Osteocyte (in vitro differentiated cells): ENCODE data around the gene WDR18. TPM values are rescaled to one million over a fixed set of nuclear protein-coding genes. Genes with fewer than 3 reads are reported as not detected.

Source experiments
- DNase-seq: peaks from one replicate; pipeline ENCODE4 v3.0.0; 2021; ENCODE audit warnings: mixed read lengths; ENCODE audit not compliant: unreplicated experiment; ENCODE audit errors: extremely low spot score
- H3K27ac Mint-ChIP-seq: one replicate; pipeline ENCODE4 v1.8.0; 2021; ENCODE audit warnings: mild to moderate bottlenecking, mixed read lengths; ENCODE audit not compliant: unreplicated experiment
- H3K27me3 Mint-ChIP-seq: one replicate; pipeline ENCODE4 v1.8.0; 2021; ENCODE audit warnings: mixed read lengths; ENCODE audit not compliant: unreplicated experiment
- H3K36me3 Mint-ChIP-seq: one replicate; pipeline ENCODE4 v1.8.0; 2021; ENCODE audit warnings: mixed read lengths; ENCODE audit not compliant: unreplicated experiment
- H3K4me1 Mint-ChIP-seq: one replicate; pipeline ENCODE4 v1.8.0; 2021; ENCODE audit warnings: mixed read lengths; ENCODE audit not compliant: unreplicated experiment
- H3K4me3 Mint-ChIP-seq: one replicate; pipeline ENCODE4 v1.8.0; 2021; ENCODE audit warnings: mild to moderate bottlenecking, moderate library complexity, mixed read lengths; ENCODE audit not compliant: unreplicated experiment
- H3K9me3 Mint-ChIP-seq: one replicate; pipeline ENCODE4 v1.8.0; 2021; ENCODE audit warnings: mixed read lengths; ENCODE audit not compliant: unreplicated experiment
- total RNA-seq: library from RNA; stranded (reverse); gene quantifications from 2 replicates; pipeline ENCODE4 v1.2.1, GENCODE V29; 2021
- TF ChIP-seq, protein P1 (sequence below): fragments of 200-600 bp; sonication (generic); IDR thresholded peaks from 2 replicates; pipeline ENCODE4 v1.5.0; 2021; ENCODE audit warnings: antibody characterized with exemption, mild to moderate bottlenecking, moderate library complexity

WDR18 gene
- total RNA-seq, 1 donor from 2014 or later, result 61.2 TPM

DNA sequence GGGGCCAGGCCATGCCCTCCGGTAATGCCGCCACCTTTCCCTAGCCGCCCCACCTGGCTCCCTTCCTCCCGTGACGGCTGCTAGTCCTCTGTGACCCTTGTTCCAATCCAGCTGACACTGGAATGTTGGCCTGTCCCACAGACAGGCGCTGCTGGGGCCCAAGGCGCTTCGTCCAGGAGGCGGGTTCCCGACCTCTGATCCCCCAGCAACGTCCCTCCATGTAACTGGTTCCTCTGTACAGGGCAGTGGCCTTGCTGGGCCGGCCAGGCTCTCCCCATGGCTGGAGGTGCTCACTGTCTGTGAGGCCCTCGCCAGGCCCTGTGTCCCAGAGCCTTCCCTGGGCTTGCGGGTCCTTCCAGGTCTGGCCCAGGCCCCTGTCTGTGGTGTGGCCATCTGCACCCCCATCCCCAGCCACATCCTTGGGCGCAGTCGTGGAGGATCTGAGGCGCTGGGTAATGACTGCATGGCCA lies 9.3 kb downstream of the WDR18 start:
- H3K4me3 Mint-ChIP-seq, result no peak overlapping the region
- TF ChIP-seq, protein P1, sequence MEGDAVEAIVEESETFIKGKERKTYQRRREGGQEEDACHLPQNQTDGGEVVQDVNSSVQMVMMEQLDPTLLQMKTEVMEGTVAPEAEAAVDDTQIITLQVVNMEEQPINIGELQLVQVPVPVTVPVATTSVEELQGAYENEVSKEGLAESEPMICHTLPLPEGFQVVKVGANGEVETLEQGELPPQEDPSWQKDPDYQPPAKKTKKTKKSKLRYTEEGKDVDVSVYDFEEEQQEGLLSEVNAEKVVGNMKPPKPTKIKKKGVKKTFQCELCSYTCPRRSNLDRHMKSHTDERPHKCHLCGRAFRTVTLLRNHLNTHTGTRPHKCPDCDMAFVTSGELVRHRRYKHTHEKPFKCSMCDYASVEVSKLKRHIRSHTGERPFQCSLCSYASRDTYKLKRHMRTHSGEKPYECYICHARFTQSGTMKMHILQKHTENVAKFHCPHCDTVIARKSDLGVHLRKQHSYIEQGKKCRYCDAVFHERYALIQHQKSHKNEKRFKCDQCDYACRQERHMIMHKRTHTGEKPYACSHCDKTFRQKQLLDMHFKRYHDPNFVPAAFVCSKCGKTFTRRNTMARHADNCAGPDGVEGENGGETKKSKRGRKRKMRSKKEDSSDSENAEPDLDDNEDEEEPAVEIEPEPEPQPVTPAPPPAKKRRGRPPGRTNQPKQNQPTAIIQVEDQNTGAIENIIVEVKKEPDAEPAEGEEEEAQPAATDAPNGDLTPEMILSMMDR, result no peak
- peaks cover 14% of the 10 kb centered on the region for H3K27me3 Mint-ChIP-seq
- H3K27ac Mint-ChIP-seq, result no peak overlapping the region
- no peak for DNase-seq
- H3K9me3 Mint-ChIP-seq, result no peaks in the 10 kb centered on the region
- peaks cover 8% of the 10 kb centered on the region for H3K36me3 Mint-ChIP-seq
- H3K4me1 Mint-ChIP-seq, result peaks cover 1% of the 10 kb centered on the region

DNA sequence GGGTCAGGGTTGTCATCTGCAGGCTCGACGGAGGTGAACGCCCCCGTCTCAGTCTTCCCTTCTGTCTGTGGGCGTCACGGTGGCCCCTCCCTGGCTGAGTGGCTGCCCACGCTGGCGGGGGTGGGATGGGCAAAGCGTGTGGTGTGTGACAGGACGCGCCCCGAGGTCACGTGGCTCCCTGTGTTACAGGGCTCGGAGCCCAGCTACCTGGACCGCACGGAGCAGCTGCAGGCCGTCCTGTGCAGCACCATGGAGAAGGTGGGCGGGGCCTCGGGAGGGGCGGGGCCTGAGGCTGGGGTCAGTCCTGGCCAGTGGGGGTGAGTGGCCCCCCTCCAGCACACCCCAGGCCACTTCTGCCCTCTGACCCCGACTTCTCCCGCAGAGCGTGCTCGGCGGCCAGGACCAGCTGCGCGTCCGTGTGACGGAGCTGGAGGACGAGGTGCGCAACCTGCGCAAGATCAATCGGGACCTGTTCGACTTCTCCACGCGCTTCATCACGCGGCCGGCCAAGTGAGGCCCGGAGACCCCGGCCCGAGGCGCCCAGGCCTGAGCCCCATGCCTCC lies 9.8 kb downstream of the WDR18 start:
- Mint-ChIP-seq H3K27me3 (peaks cover 17% of the 10 kb centered on the region), H3K4me3 (no peak overlapping the region), H3K36me3 (peaks cover 5% of the 10 kb centered on the region), H3K27ac (no peak overlapping the region), H3K4me1 (peaks cover 1% of the 10 kb centered on the region), H3K9me3 (no peaks in the 10 kb centered on the region)
- DNase-seq, result no peak
- TF ChIP-seq, protein P1, result no peak

DNA sequence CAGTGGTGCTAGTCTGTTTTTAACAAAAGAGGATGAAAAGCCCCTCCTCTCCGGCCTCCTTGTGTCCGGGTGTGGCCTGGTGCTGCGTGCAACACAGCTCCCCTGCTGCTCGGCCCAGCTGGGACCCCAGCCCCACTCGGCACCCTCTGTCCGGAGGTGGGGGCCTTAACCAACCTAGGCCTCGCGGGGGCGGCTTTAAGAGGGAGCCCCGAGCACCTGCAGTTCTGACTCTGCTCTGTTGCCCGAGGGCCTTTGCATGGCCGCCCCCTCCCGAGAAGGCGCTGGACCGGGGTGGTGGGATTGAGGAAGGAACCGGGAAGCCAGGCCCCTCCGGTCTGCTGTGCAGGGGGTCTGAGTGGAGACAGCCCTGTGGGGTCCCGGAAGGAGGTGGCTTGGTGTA lies 10.4 kb downstream of the WDR18 start:
- no peaks in the 10 kb centered on the region for H3K9me3 Mint-ChIP-seq
- peaks cover 3% of the 10 kb centered on the region for H3K4me1 Mint-ChIP-seq
- TF ChIP-seq, protein P1, result no peak
- no peak for DNase-seq
- H3K4me3 Mint-ChIP-seq, result no peak overlapping the region
- H3K27me3 Mint-ChIP-seq, result peaks cover 23% of the 10 kb centered on the region
- H3K36me3 Mint-ChIP-seq, result peaks cover 5% of the 10 kb centered on the region
- H3K27ac Mint-ChIP-seq, result no peak overlapping the region

DNA sequence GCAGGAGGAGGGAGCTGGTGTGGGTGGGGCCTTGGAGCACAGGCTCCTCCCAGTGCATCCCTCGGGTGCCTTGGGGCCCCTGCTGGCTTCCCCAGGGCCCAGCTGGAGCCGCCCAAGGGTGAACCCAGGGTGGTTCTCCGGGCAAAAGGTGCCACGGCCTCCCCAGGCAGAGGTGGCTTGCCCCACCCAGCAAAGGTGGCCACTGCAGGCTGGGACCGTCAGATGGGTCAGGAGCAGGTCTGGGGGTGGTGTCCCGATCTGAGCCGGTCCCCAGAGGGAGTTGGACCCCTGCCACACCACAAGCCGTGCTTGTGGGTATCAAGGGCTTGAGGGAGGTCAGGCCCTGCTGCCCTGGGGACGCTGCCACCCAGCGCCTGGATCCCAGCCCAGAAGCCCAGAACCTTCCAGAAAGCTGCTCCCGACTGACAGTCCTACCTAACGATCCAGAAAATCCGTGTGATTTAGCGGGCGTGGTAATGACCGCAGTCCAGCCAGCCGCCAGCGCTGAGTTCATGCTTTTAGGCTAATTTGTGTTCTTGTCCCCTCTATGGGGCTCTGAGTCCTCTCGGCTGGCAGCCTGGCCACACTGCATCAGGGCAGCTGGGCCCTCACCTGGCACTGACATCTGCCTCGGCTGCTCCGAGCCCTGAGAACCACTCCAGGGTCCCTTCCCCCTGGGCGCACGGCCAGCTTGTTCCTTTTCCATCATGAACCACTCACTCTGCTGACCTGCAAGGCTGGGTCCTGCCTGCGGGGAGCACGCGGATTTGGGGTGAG lies 11.1 kb downstream of the WDR18 start:
- Mint-ChIP-seq H3K4me3 (no peak overlapping the region), H3K27me3 (peaks cover 26% of the 10 kb centered on the region), H3K27ac (no peak overlapping the region), H3K9me3 (no peaks in the 10 kb centered on the region), H3K4me1 (peaks cover 3% of the 10 kb centered on the region), H3K36me3 (peaks cover 5% of the 10 kb centered on the region)
- TF ChIP-seq, protein P1, result no peak
- DNase-seq, result no peak

- Mint-ChIP-seq H3K4me1 (peaks cover 5% of the 10 kb centered on the region), H3K27me3 (peaks cover 28% of the 10 kb centered on the region), H3K9me3 (no peaks in the 10 kb centered on the region), H3K27ac (no peak overlapping the region), H3K4me3 (no peak overlapping the region), H3K36me3 (no peaks in the 10 kb centered on the region)
- TF ChIP-seq, protein P1, result no peak
- no peak for DNase-seq
Observed at GRCh38 chr19:996051-996838, 12.1 kb downstream of the WDR18 start.
